IMR-90 (cell line): ENCODE measurements around the gene JAKMIP2.

ENCODE experiments used
- BHLHE40 ChIP-seq: fragments of 150-350 bp; IDR thresholded peaks from 2 replicates; pipeline ENCODE4 v1.6.1; 2016; ENCODE audit warnings: mild to moderate bottlenecking, low read depth, low read length
- CHD1 ChIP-seq: IDR thresholded peaks from 2 replicates; pipeline ENCODE4 v1.6.1; 2012; ENCODE audit warnings: low read depth, low read length, improper control_type of control experiment
- FOS ChIP-seq: fragments of 150-350 bp; IDR thresholded peaks from 2 replicates; pipeline ENCODE4 v1.6.1; 2016; ENCODE audit warnings: low read depth, low read length
- MAZ ChIP-seq: IDR thresholded peaks from 2 replicates; pipeline ENCODE4 v1.6.1; 2012; ENCODE audit warnings: low read depth, mild to moderate bottlenecking, low read length, improper control_type of control experiment, moderate library complexity, borderline replicate concordance
- MXI1 ChIP-seq: IDR thresholded peaks from 2 replicates; pipeline ENCODE4 v1.6.1; 2012; ENCODE audit warnings: low read depth, mild to moderate bottlenecking, low read length, moderate library complexity, borderline replicate concordance
- POLR2A ChIP-seq: IDR thresholded peaks from 2 replicates; pipeline ENCODE4 v1.6.1; 2012; ENCODE audit warnings: mild to moderate bottlenecking, low read depth, low read length
- RAD21 ChIP-seq: IDR thresholded peaks from 2 replicates; pipeline ENCODE4 v1.6.1; 2012; ENCODE audit warnings: low read length, improper control_type of control experiment
- RCOR1 ChIP-seq: IDR thresholded peaks from 2 replicates; pipeline ENCODE4 v1.6.1; 2012; ENCODE audit warnings: mild to moderate bottlenecking, low read length, improper control_type of control experiment; ENCODE audit not compliant: insufficient replicate concordance
- RFX5 ChIP-seq: IDR thresholded peaks from 2 replicates; pipeline ENCODE4 v1.8.0; 2012; ENCODE audit warnings: low read depth, mild to moderate bottlenecking, low read length, moderate library complexity
- SMC3 ChIP-seq: fragments of 150-350 bp; IDR thresholded peaks from 2 replicates; pipeline ENCODE4 v1.6.1; 2016; ENCODE audit warnings: low read depth, mild to moderate bottlenecking, antibody characterized with exemption, low read length, moderate library complexity
- TF ChIP-seq, protein P1 (sequence below): fragments of 150-350 bp; IDR thresholded peaks from 2 replicates; pipeline ENCODE4 v1.6.1; 2016; ENCODE audit warnings: low read depth, mild to moderate bottlenecking, low read length, moderate library complexity, borderline replicate concordance
- TF ChIP-seq, protein P2 (sequence below): conservative IDR thresholded peaks from 2 replicates; pipeline ENCODE4 v1.5.1; 2012; ENCODE audit warnings: mild to moderate bottlenecking, low read depth, low read length, improper control_type of control experiment
- TF ChIP-seq, protein P3 (sequence below): fragments of 150-350 bp; IDR thresholded peaks from 2 replicates; pipeline ENCODE4 v1.6.1; 2017; ENCODE audit warnings: mild to moderate bottlenecking, antibody characterized with exemption, low read length, low read depth

DNA sequence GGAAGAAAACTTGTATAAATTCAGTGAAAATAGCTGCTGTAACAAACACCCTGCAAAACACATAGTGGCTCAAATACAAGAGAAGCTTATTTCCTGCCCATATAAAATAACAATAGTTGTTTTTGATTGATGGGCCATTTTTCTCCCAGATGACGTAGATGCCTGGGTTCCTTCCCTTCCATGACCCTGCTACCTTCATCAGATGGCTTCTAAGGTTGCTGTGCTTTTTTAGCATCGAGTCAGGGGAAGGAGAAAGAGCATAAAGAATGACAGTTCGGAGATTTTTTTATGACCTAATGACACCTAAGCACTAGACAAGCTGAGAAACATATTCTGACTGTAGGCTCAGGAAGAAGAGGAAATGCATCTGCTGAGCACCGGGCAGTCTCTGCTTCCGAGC is 238.0 kb downstream of the JAKMIP2 start:
- TF ChIP-seq, protein P1, sequence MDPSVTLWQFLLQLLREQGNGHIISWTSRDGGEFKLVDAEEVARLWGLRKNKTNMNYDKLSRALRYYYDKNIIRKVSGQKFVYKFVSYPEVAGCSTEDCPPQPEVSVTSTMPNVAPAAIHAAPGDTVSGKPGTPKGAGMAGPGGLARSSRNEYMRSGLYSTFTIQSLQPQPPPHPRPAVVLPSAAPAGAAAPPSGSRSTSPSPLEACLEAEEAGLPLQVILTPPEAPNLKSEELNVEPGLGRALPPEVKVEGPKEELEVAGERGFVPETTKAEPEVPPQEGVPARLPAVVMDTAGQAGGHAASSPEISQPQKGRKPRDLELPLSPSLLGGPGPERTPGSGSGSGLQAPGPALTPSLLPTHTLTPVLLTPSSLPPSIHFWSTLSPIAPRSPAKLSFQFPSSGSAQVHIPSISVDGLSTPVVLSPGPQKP, result no peak
- TF ChIP-seq, protein P2, sequence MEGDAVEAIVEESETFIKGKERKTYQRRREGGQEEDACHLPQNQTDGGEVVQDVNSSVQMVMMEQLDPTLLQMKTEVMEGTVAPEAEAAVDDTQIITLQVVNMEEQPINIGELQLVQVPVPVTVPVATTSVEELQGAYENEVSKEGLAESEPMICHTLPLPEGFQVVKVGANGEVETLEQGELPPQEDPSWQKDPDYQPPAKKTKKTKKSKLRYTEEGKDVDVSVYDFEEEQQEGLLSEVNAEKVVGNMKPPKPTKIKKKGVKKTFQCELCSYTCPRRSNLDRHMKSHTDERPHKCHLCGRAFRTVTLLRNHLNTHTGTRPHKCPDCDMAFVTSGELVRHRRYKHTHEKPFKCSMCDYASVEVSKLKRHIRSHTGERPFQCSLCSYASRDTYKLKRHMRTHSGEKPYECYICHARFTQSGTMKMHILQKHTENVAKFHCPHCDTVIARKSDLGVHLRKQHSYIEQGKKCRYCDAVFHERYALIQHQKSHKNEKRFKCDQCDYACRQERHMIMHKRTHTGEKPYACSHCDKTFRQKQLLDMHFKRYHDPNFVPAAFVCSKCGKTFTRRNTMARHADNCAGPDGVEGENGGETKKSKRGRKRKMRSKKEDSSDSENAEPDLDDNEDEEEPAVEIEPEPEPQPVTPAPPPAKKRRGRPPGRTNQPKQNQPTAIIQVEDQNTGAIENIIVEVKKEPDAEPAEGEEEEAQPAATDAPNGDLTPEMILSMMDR, result no peak
- TF ChIP-seq RCOR1 (no peak), RFX5 (no peak), MAZ (no peak), POLR2A (no peak), RAD21 (no peak), FOS (no peak), SMC3 (no peak), CHD1 (no peak), MXI1 (no peak), BHLHE40 (no peak)
- TF ChIP-seq, protein P3, sequence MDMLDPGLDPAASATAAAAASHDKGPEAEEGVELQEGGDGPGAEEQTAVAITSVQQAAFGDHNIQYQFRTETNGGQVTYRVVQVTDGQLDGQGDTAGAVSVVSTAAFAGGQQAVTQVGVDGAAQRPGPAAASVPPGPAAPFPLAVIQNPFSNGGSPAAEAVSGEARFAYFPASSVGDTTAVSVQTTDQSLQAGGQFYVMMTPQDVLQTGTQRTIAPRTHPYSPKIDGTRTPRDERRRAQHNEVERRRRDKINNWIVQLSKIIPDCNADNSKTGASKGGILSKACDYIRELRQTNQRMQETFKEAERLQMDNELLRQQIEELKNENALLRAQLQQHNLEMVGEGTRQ, result no peak
